ENCODE measurements around the gene HUS1B. TPM values are rescaled to one million over a fixed set of nuclear protein-coding genes. Genes with fewer than 3 reads are reported as not detected.

HUS1B gene
- total and polyA plus RNA-seq, 2 of the 8 experiments (the other 6 are each of a cell fraction or from before 2014, with no cell fraction given): 0.48 to 1.1 TPM

DNA sequence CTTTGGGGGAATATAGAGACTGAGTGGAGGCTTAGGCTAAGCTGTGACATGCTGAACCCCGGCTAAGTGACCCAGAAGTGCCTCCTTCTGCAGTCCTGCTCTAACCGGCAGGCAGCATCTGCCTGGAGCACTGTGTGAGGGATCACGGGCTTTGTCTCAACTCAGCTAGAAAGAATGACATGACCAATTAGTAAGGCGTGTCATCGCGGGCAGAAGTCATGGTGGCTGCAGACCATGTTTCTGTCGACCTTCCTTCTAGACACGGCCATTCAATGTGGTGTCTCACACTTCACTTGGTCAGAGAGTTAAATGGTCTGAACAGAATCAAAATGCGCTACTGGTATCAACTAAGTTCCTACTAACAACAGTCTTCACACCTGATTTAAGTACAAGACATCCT, 35.0 kb downstream of the HUS1B start:
- Histone ChIP-seq H4K20me1 (replicated peaks in 1 of 2; ENCODE audit: control insufficient read depth in 1 of 2, insufficient read depth in 2 of 2, low read length in 2 of 2) (peaks cover 0 to 3% of the 10 kb centered on the region in 2 experiments), H4K91ac (replicated peaks; ENCODE audit: insufficient read length, low read length) (no peak overlapping the region), H3K36me3 (ENCODE audit: control insufficient read depth in 2 of 4, insufficient read depth in 4 of 4, low read length in 3 of 4) (peaks cover 0 to 7% (median 3%) of the 10 kb centered on the region in 4 experiments; a peak in 1 of 8 replicates), H3K14ac (ENCODE audit: insufficient read length) (no peak overlapping the region), H3K79me1 (ENCODE audit: low read depth, low read length) (peaks cover 12% of the 10 kb centered on the region), H2BK20ac (ENCODE audit: low read length) (no peak overlapping the region), H3K18ac (ENCODE audit: extremely low read depth, low read length) (no peak overlapping the region), H3K79me2 (ENCODE audit: control insufficient read depth in 1 of 2, insufficient read depth in 2 of 2, low read length in 2 of 2) (0 out of 4 replicates have a peak, but pooled peaks cover 0 to 5% of the 10 kb centered on the region in 2 experiments), H3K4me3 (ENCODE audit: extremely low read depth in 1 of 4, insufficient read depth in 2 of 4, low read depth in 3 of 4, low read length in 4 of 4) (no peak overlapping the region), H2BK5ac (ENCODE audit: low read depth, low read length) (no peak overlapping the region), H3K27ac (ENCODE audit: low read depth, low read length) (no peak overlapping the region), H3K4ac (replicated peaks; ENCODE audit: insufficient read length, low read depth, low read length) (no peak overlapping the region), H2BK12ac (ENCODE audit: low read depth, low read length) (no peak overlapping the region), H4K8ac (ENCODE audit: extremely low read depth, insufficient read depth, low read length) (no peak overlapping the region; the same call in 1 of the 2 replicates), H3K4me2 (ENCODE audit: insufficient read depth in 1 of 2, low read depth in 2 of 2, low read length in 2 of 2) (no peak overlapping the region), H3K9ac (replicated peaks in 1 of 4; ENCODE audit: extremely low read depth in 1 of 4, low read depth in 3 of 4, low read length in 3 of 4) (no peak overlapping the region; a peak in 1 of 7 replicates), H3K9me3 (ENCODE audit: insufficient read depth in 2 of 2, low read depth in 1 of 2, low read length in 1 of 2) (no peaks in the 10 kb centered on the region), H3K56ac (replicated peaks; ENCODE audit: insufficient read length, low read depth, low read length) (no peak overlapping the region), H3K27me3 (replicated peaks in 1 of 4; ENCODE audit: control insufficient read depth in 3 of 4, extremely low read depth in 1 of 4, insufficient read depth in 3 of 4, low read length in 3 of 4) (no peaks in the 10 kb centered on the region), H3K4me1 (replicated peaks in 1 of 4; ENCODE audit: control insufficient read depth in 3 of 4, insufficient read depth in 4 of 4, low read length in 3 of 4) (peaks cover 3 to 6% (median 4%) of the 10 kb centered on the region in 4 experiments; a peak in 6 of 7 replicates), H2AFZ (ENCODE audit: low read length) (no peak overlapping the region), H2BK15ac (ENCODE audit: low read length) (no peak overlapping the region), H2BK120ac (replicated peaks; ENCODE audit: low read depth, low read length) (no peak overlapping the region), H2AK5ac (ENCODE audit: low read depth, low read length) (no peak overlapping the region), H3K23me2 (ENCODE audit: low read depth, low read length) (no peaks in the 10 kb centered on the region), H3K23ac (ENCODE audit: insufficient read length) (no peak overlapping the region), H4K5ac (ENCODE audit: insufficient read length, low read depth, low read length) (no peak overlapping the region)
- FAIRE-seq (no peak), DNase-seq (ENCODE audit: low read depth in 1 of 2, low spot score in 2 of 2) (no peak)
- ChIA-PET CTCF (ENCODE audit: partially characterized antibody) (interaction anchor here (0.6 to 1.8 kb wide), 11 partner anchors 31 to 815 kb away, joined by 3 to 6 read pairs (median 3); no protein-coding TSS in a partner anchor), POLR2A (ENCODE audit: partially characterized antibody) (interaction anchor here (1.1 to 1.2 kb wide), 3 partner anchors 8 to 39 kb away, joined by 3 read pairs; no protein-coding TSS in a partner anchor)
- 88% methylated on average over 9 of the region's 9 CpGs; no CpG with 5 or more reads in 1 of the 2 experiments for WGBS, 2 experiments (ENCODE audit: extremely low coverage in 1 of 2, insufficient coverage in 1 of 2, insufficient read length in 1 of 2, insufficient replicate concordance in 2 of 2, low coverage in 1 of 2, low lambda C conversion rate in 2 of 2, missing lambda C conversion rate in 1 of 2)
- TF ChIP-seq SAP30 (IDR thresholded peaks at IDR 0.05; ENCODE audit: insufficient read depth, insufficient replicate concordance, low read length) (no peak), YY1 (IDR thresholded peaks at IDR 0.05; ENCODE audit: low read depth, low read length) (no peak), KDM4A (IDR thresholded peaks at IDR 0.05; ENCODE audit: low read depth, low read length, severe bottlenecking) (no peak), TBP (IDR thresholded peaks at IDR 0.05; ENCODE audit: low read depth, low read length) (no peak), PHF8 (conservative IDR thresholded peaks at IDR 0.05; ENCODE audit: low read depth, low read length) (no peak), RNF2 (IDR thresholded peaks at IDR 0.05; ENCODE audit: borderline replicate concordance, low read depth, low read length, missing control alignments, poor library complexity, severe bottlenecking) (no peak), SRF (IDR thresholded peaks at IDR 0.05; ENCODE audit: low read depth, low read length) (no peak), KDM1A (IDR thresholded peaks at IDR 0.05; ENCODE audit: borderline replicate concordance, low read length) (no peak), HDAC6 (IDR thresholded peaks at IDR 0.05; ENCODE audit: low read depth, low read length) (no peak), BCL11A (IDR thresholded peaks at IDR 0.05; ENCODE audit: low read depth in 2 of 2, low read length in 2 of 2) (no peak), EP300 (IDR thresholded peaks at IDR 0.05; ENCODE audit: borderline replicate concordance in 1 of 2, low read depth in 2 of 2, low read length in 2 of 2) (no peak), TAF1 (IDR thresholded peaks at IDR 0.05; ENCODE audit: low read depth, low read length) (no peak)
